Stomach (tissue), 4 donors: ENCODE results near the gene ADCY7.

Source experiments
- CTCF ChIP-seq, 7 experiments: fragments of 450-650 bp in 4 of 7; fragments of 200-600 bp in 3 of 7; sonication (generic) in 3 of 7; IDR thresholded peaks; one replicate each; pipeline ENCODE4 v1.5.1; 2016 to 2019; ENCODE audit warnings: antibody characterized with exemption in 7 of 7, control low read depth in 2 of 7, mild to moderate bottlenecking in 1 of 7
- EP300 ChIP-seq: sonication (generic); formaldehyde crosslinking; IDR thresholded peaks from one replicate; pipeline ENCODE4 v1.6.1; 2017; ENCODE audit warnings: antibody characterized with exemption
- POLR2A ChIP-seq, 4 donors: fragments of 450-650 bp; IDR thresholded peaks; one replicate each; pipeline ENCODE4 v1.6.1; 2016; ENCODE audit warnings: antibody characterized with exemption in 4 of 4, control low read depth in 2 of 4, mild to moderate bottlenecking in 1 of 4, moderate library complexity in 1 of 4
- POLR2AphosphoS5 ChIP-seq, 3 donors: sonication (generic); formaldehyde crosslinking; IDR thresholded peaks; one replicate each; pipeline ENCODE4 v1.6.1; 2016; ENCODE audit warnings: antibody characterized with exemption in 3 of 3

GRCh38 chr16:50275098-50275415 lies 8.7 kb downstream of the ADCY7 start:
- TF ChIP-seq POLR2A (IDR thresholded peaks at IDR 0.05) (no peak), EP300 (no peak), CTCF (IDR thresholded peaks at IDR 0.05) (no peak), POLR2AphosphoS5 (IDR thresholded peaks at IDR 0.05) (no peak)
